ENCODE data around the gene C2orf92. TPM values are rescaled to one million over a fixed set of nuclear protein-coding genes. Genes with fewer than 3 reads are reported as not detected.
A peak's percentile ranks its signal among the peaks of the same experiment; 100 is the strongest.

Gene C2orf92
- total and polyA plus RNA-seq, 2 donors (not counting 3 experiments of a cell fraction or from before 2014, with no cell fraction given): 1.8 to 7.9 TPM

DNA sequence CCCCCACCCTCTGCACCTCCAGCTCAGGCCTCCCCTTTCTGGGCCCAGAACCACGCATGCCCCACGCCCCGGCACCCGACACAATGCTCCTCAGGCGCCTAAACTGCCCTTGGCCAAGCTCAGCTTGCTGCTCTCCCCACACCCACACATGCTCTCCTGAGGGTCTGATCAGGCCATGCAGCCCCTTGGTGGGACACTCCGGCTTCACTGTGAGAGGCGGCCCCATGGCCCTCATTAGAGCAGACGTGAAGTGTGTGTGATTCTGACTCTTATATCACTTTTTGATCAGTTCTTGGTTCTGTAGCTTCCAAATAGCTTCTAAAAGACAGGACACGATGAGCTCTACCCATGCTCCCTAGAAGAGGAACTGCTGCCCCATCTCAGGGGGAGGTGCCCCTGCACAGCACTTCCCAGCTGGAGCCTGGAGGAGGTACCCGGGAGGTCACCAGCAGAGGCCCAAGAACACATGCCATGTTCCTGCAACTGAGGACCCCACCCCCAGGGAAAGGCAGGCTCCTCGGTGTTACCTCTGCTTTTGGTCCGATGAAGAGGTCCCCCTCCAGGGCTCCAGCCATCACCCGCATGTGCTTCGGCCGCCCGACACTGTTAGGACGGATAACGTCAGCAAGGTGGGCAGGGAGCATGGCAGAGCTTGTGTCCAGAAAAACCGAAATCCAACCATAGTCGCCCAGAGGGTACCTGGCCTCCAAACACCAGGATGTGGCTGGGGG lies 9.3 kb upstream of the C2orf92 start:
- TF ChIP-seq POLR2A (IDR thresholded peaks at IDR 0.05; ENCODE audit: low read depth, low read length) (no peak), MAX (IDR thresholded peaks at IDR 0.05; ENCODE audit: insufficient read depth, insufficient read length) (no peak), POLR2AphosphoS5 (IDR thresholded peaks at IDR 0.05; ENCODE audit: insufficient read depth, low read depth, low read length) (peak; percentile 11), MYC (IDR thresholded peaks at IDR 0.05; ENCODE audit: low read depth, low read length) (no peak)
- TF ChIP-seq, protein P1, sequence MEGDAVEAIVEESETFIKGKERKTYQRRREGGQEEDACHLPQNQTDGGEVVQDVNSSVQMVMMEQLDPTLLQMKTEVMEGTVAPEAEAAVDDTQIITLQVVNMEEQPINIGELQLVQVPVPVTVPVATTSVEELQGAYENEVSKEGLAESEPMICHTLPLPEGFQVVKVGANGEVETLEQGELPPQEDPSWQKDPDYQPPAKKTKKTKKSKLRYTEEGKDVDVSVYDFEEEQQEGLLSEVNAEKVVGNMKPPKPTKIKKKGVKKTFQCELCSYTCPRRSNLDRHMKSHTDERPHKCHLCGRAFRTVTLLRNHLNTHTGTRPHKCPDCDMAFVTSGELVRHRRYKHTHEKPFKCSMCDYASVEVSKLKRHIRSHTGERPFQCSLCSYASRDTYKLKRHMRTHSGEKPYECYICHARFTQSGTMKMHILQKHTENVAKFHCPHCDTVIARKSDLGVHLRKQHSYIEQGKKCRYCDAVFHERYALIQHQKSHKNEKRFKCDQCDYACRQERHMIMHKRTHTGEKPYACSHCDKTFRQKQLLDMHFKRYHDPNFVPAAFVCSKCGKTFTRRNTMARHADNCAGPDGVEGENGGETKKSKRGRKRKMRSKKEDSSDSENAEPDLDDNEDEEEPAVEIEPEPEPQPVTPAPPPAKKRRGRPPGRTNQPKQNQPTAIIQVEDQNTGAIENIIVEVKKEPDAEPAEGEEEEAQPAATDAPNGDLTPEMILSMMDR (IDR thresholded peaks at IDR 0.05; ENCODE audit: extremely low read depth in 1 of 2, insufficient read depth in 1 of 2, low read depth in 1 of 2, low read length in 2 of 2): no peak
- H3K4me2 ChIP-seq (ENCODE audit: insufficient read depth, low read length): no peak overlapping the region
- peaks cover 18% of the 10 kb centered on the region for H3K4me1 ChIP-seq (ENCODE audit: control insufficient read depth, extremely low read depth, insufficient read depth, low read length)
- H3K9me1 ChIP-seq (replicated peaks; ENCODE audit: control insufficient read depth, extremely low read depth, insufficient read depth, low read length): no peaks in the 10 kb centered on the region
- DNase-seq (ENCODE audit: low read depth, low spot score) (no peak), FAIRE-seq (no peak)
- H3K4me3 ChIP-seq (replicated peaks in 1 of 3; ENCODE audit: insufficient read depth in 1 of 3, low read depth in 1 of 3, low read length in 3 of 3): no peak overlapping the region
- H3K36me3 ChIP-seq (ENCODE audit: control insufficient read depth in 2 of 2, extremely low read depth in 1 of 2, insufficient read depth in 2 of 2, low read length in 2 of 2): peaks cover 0 to 18% of the 10 kb centered on the region in 2 experiments
- H4K20me1 ChIP-seq (replicated peaks; ENCODE audit: control insufficient read depth, extremely low read depth, insufficient read depth, low read length): no peaks in the 10 kb centered on the region
- dilution Hi-C loops (cut with MboI; ENCODE audit: extremely low pct_ligation_motif_present, low sequenced_read_pairs): no loop called here
- BruUV-seq (replicated peaks): no TSS peak
- intact Hi-C loops (cut with micrococcal nuclease): no loop called here
- ChIA-PET POLR2A (interaction anchor here (1.3 kb wide), 1 partner anchor 13 kb away, joined by 8 read pairs; the partner anchor contains the start of gene COX5B), CTCF (interaction anchor here (1.1 to 6.3 kb wide), 5 partner anchors 8 to 69 kb away, joined by 3 to 51 read pairs (median 5); partner anchors contain the start of gene COX5B)
- no peaks in the 10 kb centered on the region for H3K27me3 ChIP-seq (ENCODE audit: control insufficient read depth in 2 of 2, insufficient read depth in 2 of 2, low read length in 2 of 2)
- no peaks in the 10 kb centered on the region for H3K9me3 ChIP-seq (replicated peaks; ENCODE audit: control insufficient read depth, insufficient read depth, low read length)
- no peak overlapping the region for H3K9ac ChIP-seq (replicated peaks; ENCODE audit: extremely low read depth, insufficient read depth, low read length)
- H2AFZ ChIP-seq (ENCODE audit: low read depth, low read length): no peak overlapping the region
- H3K27ac ChIP-seq (ENCODE audit: insufficient read depth, low read depth, low read length): no peak overlapping the region
- peaks cover 13% of the 10 kb centered on the region for H3K79me2 ChIP-seq (ENCODE audit: control insufficient read depth, insufficient read depth, low read length)

Measured in endothelial cell of umbilical vein (primary cell).